HG03045 (cell line): ENCODE measurements around the gene TMEM79.

Experiments
- ATAC-seq: cut with Tn5 transposase; IDR thresholded peaks from one replicate; pipeline ENCODE4 v1.9.1; 2021; ENCODE audit warnings: mild to moderate bottlenecking, moderate library complexity; ENCODE audit not compliant: unreplicated experiment

Gene TMEM79

GRCh38 chr1:156284112-156284511, at the start of gene TMEM79:
Gene TMEM79, plus strand, starts transcription at chr1:156284325. Its CDS starts 902 bp downstream, at chr1:156285227.
- ATAC-seq, result no peak

GRCh38 chr1:156236164-156236563, 48.0 kb upstream of the TMEM79 start:
- ATAC-seq, result no peak

GRCh38 chr1:156238248-156238647, 45.9 kb upstream of the TMEM79 start:
- no peak for ATAC-seq

- no peak for ATAC-seq
Measured at GRCh38 chr1:156241311-156241811, 42.8 kb upstream of the TMEM79 start.

GRCh38 chr1:156241926-156242325, 42.2 kb upstream of the TMEM79 start, which contains the start of gene BGLAP:
Gene BGLAP, plus strand, starts transcription at chr1:156242184. Its CDS starts 48 bp downstream, at chr1:156242232.
- no peak for ATAC-seq

GRCh38 chr1:156242738-156243137, 41.4 kb upstream of the TMEM79 start:
- no peak for ATAC-seq

GRCh38 chr1:156244126-156244525, 40.0 kb upstream of the TMEM79 start:
- no peak for ATAC-seq

GRCh38 chr1:156244712-156245111, 39.4 kb upstream of the TMEM79 start:
- ATAC-seq, result no peak

- no peak for ATAC-seq
Measured at GRCh38 chr1:156245451-156246232, 38.5 kb upstream of the TMEM79 start.

- no peak for ATAC-seq
Measured at GRCh38 chr1:156246241-156246780, 37.8 kb upstream of the TMEM79 start.

GRCh38 chr1:156246781-156247459, 37.2 kb upstream of the TMEM79 start:
- no peak for ATAC-seq

- ATAC-seq, result no peak
Measured at GRCh38 chr1:156247460-156248322, 36.4 kb upstream of the TMEM79 start, which contains the start of gene PAQR6. Gene PAQR6, minus strand, starts transcription at chr1:156248056. Its CDS starts 1,325 bp downstream, at chr1:156246731.

- no peak for ATAC-seq
Measured at GRCh38 chr1:156248323-156248683, 35.8 kb upstream of the TMEM79 start.

GRCh38 chr1:156249593-156249992, 34.5 kb upstream of the TMEM79 start:
- no peak for ATAC-seq

- ATAC-seq, result no peak
Measured at GRCh38 chr1:156251527-156251926, 32.6 kb upstream of the TMEM79 start.

GRCh38 chr1:156253634-156254033, 30.5 kb upstream of the TMEM79 start:
- no peak for ATAC-seq

- no peak for ATAC-seq
Measured at GRCh38 chr1:156257711-156258110, 26.4 kb upstream of the TMEM79 start.

- ATAC-seq, result no peak
Measured at GRCh38 chr1:156258859-156259258, 25.3 kb upstream of the TMEM79 start.

GRCh38 chr1:156259805-156260204, 24.3 kb upstream of the TMEM79 start:
- no peak for ATAC-seq

- ATAC-seq, result no peak
Measured at GRCh38 chr1:156260896-156261295, 23.2 kb upstream of the TMEM79 start.
